AG10803 (cell line): ENCODE results near the gene CERS6.

ENCODE experiments used
- DNase-seq: peaks from one replicate; pipeline ENCODE4 v3.0.0; 2010; ENCODE audit warnings: low read depth
- H3K4me3 ChIP-seq: 2 replicates; pipeline ENCODE4 v1.5.1; 2011; ENCODE audit warnings: mild to moderate bottlenecking, low read length, control low read depth
- TF ChIP-seq, protein P1 (sequence below): conservative IDR thresholded peaks from 2 replicates; pipeline ENCODE4 v1.5.1; 2011; ENCODE audit warnings: mild to moderate bottlenecking, low read length, control low read depth, inconsistent platforms

CERS6 gene

GRCh38 chr2:168445960-168446359, 10.1 kb upstream of the CERS6 start:
- TF ChIP-seq, protein P1, sequence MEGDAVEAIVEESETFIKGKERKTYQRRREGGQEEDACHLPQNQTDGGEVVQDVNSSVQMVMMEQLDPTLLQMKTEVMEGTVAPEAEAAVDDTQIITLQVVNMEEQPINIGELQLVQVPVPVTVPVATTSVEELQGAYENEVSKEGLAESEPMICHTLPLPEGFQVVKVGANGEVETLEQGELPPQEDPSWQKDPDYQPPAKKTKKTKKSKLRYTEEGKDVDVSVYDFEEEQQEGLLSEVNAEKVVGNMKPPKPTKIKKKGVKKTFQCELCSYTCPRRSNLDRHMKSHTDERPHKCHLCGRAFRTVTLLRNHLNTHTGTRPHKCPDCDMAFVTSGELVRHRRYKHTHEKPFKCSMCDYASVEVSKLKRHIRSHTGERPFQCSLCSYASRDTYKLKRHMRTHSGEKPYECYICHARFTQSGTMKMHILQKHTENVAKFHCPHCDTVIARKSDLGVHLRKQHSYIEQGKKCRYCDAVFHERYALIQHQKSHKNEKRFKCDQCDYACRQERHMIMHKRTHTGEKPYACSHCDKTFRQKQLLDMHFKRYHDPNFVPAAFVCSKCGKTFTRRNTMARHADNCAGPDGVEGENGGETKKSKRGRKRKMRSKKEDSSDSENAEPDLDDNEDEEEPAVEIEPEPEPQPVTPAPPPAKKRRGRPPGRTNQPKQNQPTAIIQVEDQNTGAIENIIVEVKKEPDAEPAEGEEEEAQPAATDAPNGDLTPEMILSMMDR: no peak
- no peak overlapping the region for H3K4me3 ChIP-seq
- DNase-seq: no peak

DNA sequence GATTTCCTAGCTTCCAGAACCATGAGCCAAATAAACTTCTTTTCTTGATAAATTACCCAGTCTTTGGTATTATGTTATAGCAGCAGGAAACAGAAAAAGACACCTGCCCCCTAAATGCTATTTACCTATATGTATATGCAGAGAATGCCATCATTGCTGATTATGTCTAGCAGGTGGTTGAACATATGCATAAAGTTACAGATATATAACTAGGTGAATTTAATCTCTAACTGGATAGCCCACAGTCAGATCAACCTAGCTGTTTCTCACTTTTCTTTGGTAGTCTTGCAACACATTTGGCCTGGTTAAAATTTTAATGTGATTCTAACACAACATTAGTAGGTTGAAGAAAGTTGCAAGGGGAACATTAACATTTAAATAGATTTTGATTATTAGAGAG, 7.1 kb upstream of the CERS6 start:
- TF ChIP-seq, protein P1: no peak
- DNase-seq: no peak
- H3K4me3 ChIP-seq: no peak overlapping the region

DNA sequence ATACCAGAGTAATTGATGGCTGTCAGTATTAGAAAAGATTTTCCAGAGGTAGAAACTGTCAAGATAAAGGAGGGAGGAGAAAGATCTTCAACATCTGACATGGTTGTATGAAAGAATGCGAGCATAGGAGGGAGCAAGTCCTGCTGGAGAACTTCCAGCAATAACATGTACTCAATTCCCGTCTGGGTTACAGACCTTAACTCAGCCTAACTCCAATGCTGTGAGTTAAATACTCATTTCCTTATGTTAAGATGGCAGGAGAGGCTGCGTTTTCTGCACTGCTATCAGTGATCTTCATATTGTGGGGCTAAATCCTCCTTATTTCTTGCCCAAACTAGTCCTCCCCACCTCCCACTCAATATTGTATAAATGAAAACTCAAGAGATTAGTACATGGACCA, 6.7 kb upstream of the CERS6 start:
- DNase-seq: no peak
- TF ChIP-seq, protein P1: no peak
- H3K4me3 ChIP-seq: no peak overlapping the region

DNA sequence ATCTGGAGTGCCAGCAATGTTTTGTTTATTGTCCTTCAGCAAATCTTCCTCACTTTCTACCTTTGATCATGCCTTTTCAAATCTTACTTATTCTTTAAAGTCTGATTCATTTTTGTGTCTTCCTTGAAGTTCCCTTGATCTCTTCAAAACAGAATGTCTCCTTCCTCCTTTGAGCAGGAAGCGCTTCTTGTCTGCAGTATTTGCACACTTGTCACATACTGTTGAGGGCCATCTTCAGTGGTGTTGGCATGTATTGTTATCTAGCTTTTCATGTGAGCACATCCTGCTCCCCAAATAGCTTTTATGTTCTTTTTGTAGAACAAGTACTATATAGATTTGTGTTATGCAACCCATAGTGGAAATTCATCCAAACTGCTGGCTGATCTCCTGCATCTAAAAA, 5.9 kb upstream of the CERS6 start:
- TF ChIP-seq, protein P1: no peak
- DNase-seq: no peak
- H3K4me3 ChIP-seq: no peak overlapping the region

- TF ChIP-seq, protein P1: no peak
- H3K4me3 ChIP-seq: no peak overlapping the region
- no peak for DNase-seq
Measured at GRCh38 chr2:168450732-168451131, 5.3 kb upstream of the CERS6 start.

GRCh38 chr2:168452781-168453180, 3.3 kb upstream of the CERS6 start:
- H3K4me3 ChIP-seq: no peak overlapping the region
- no peak for DNase-seq
- TF ChIP-seq, protein P1: no peak

GRCh38 chr2:168453404-168453803, 2.7 kb upstream of the CERS6 start:
- TF ChIP-seq, protein P1: no peak
- no peak for DNase-seq
- no peak overlapping the region for H3K4me3 ChIP-seq
